Thyroid gland (tissue), 4 donors: ENCODE data around the gene FAM171A2. TPM values are rescaled to one million over a fixed set of nuclear protein-coding genes. Genes with fewer than 3 reads are reported as not detected.
A peak's percentile ranks its signal among the peaks of the same experiment; 100 is the strongest.

ENCODE experiments used
- DNase-seq, 2 donors: peaks; one replicate each; pipeline ENCODE4 v3.0.0-alpha.2; 2019
- H3K27ac ChIP-seq, 3 donors: fragments of 200-600 bp; sonication (generic); 1 replicate in 2 of 3; 2 replicates in 1 of 3; pipeline ENCODE4 v1.5.1; 2016 to 2019; ENCODE audit warnings: mild to moderate bottlenecking in 1 of 3, moderate library complexity in 1 of 3
- H3K27me3 ChIP-seq: fragments of 200-600 bp; sonication (generic); one replicate; pipeline ENCODE4 v1.5.1; 2019
- H3K36me3 ChIP-seq, 2 donors: fragments of 200-600 bp; sonication (generic); one replicate each; pipeline ENCODE4 v1.5.1; 2016 to 2019
- H3K4me1 ChIP-seq, 2 donors: fragments of 200-600 bp; sonication (generic); one replicate each; pipeline ENCODE4 v1.5.1; 2017 to 2019
- H3K4me3 ChIP-seq, 3 donors: fragments of 200-600 bp; sonication (generic); replicated peaks in 1 of 3; 1 replicate in 2 of 3; 2 replicates in 1 of 3; pipeline ENCODE4 v1.5.1; 2016; ENCODE audit warnings: mild to moderate bottlenecking in 1 of 3
- H3K9me3 ChIP-seq: fragments of 200-600 bp; sonication (generic); one replicate; pipeline ENCODE4 v1.5.1; 2017
- CTCF ChIP-seq, 6 experiments: fragments of 200-600 bp in 3 of 6; fragments of 450-650 bp in 3 of 6; sonication (generic) in 3 of 6; IDR thresholded peaks; one replicate each; pipeline ENCODE4 v1.5.1; 2016 to 2019; ENCODE audit warnings: antibody characterized with exemption in 6 of 6, mild to moderate bottlenecking in 2 of 6, inconsistent platforms in 1 of 6, moderate library complexity in 1 of 6
- POLR2A ChIP-seq, 2 donors: fragments of 450-650 bp; IDR thresholded peaks; one replicate each; pipeline ENCODE4 v1.6.1; 2017; ENCODE audit warnings: antibody characterized with exemption in 2 of 2, mild to moderate bottlenecking in 2 of 2, moderate library complexity in 1 of 2
- WGBS, 2 donors: methylation state at CpG; one replicate each; pipeline ENCODE4 v1.1.5; 2017; 5-methylcytosine and 5-hydroxymethylcytosine counted together
- intact Hi-C: fragments of 100-400 bp; cut with DNase I; formaldehyde crosslinking; loops from one replicate; pipeline ENCODE4 v1.15.1; 2023
- total RNA-seq, 4 donors: library from RNA; depleted of rRNA; stranded (reverse); fragments of >200 nt; gene quantifications; one replicate each; pipeline ENCODE4 v1.2.3, GENCODE V29; 2016

The FAM171A2 gene
- total RNA-seq, 4 donors from 2014 or later = 7.1 to 15.0 (median 10.4) TPM

- no peaks in the 10 kb centered on the region for H3K36me3 ChIP-seq
- H3K27me3 ChIP-seq = no peaks in the 10 kb centered on the region
- H3K4me3 ChIP-seq = no peak overlapping the region
- 81 to 84% methylated on average over 5 of the region's 5 CpGs for WGBS, 2 donors
- no peak overlapping the region for H3K27ac ChIP-seq
- no peak for TF ChIP-seq CTCF (IDR thresholded peaks at IDR 0.05)
- H3K4me1 ChIP-seq = peaks cover 22 to 34% of the 10 kb centered on the region in 2 donors
- intact Hi-C loops = loop anchor here (5.0 kb wide), 1 partner anchor 198 kb away; no protein-coding TSS in a partner anchor
- DNase-seq = no peak
- H3K9me3 ChIP-seq = no peaks in the 10 kb centered on the region
Measured at GRCh38 chr17:44309472-44309871, 54.2 kb downstream of the FAM171A2 start.

- H3K27ac ChIP-seq = no peak overlapping the region
- intact Hi-C loops = loop anchor here (5.0 kb wide), 1 partner anchor 198 kb away; no protein-coding TSS in a partner anchor
- peaks cover 22 to 36% of the 10 kb centered on the region in 2 donors for H3K4me1 ChIP-seq
- H3K36me3 ChIP-seq = no peaks in the 10 kb centered on the region
- peak overlapping the region in 1 of 3 donors; percentile 41 for H3K4me3 ChIP-seq
- H3K27me3 ChIP-seq = no peaks in the 10 kb centered on the region
- 5 to 6% methylated on average over 11 to 15 of the region's 15 CpGs for WGBS, 2 donors
- no peaks in the 10 kb centered on the region for H3K9me3 ChIP-seq
- peak; percentile 7 to 17 for DNase-seq
- TF ChIP-seq POLR2A (IDR thresholded peaks at IDR 0.05) (no peak), CTCF (IDR thresholded peaks at IDR 0.05) (no peak)
Measured at GRCh38 chr17:44308865-44309264, 54.8 kb downstream of the FAM171A2 start.

- intact Hi-C loops = loop anchor here (5.0 kb wide), 1 partner anchor 199 kb away; no protein-coding TSS in a partner anchor
- DNase-seq = peak; percentile 87
- H3K9me3 ChIP-seq = no peaks in the 10 kb centered on the region
- H3K27ac ChIP-seq = peak within 1 kb of the TSS; percentile 36 to 74 (median 47)
- H3K27me3 ChIP-seq = no peaks in the 10 kb centered on the region
- H3K36me3 ChIP-seq = no peaks in the 10 kb centered on the region
- H3K4me1 ChIP-seq = peaks cover 22 to 36% of the 10 kb centered on the region in 2 donors
- TF ChIP-seq POLR2A (IDR thresholded peaks at IDR 0.05) = no peak
- no peak for TF ChIP-seq CTCF (IDR thresholded peaks at IDR 0.05)
- WGBS, 2 donors = 0 to 1% methylated on average over 7 to 18 of the region's 39 CpGs
- peak within 1 kb of the TSS in 1 of 3 donors; percentile 41 for H3K4me3 ChIP-seq
Measured at GRCh38 chr17:44308320-44308818, 55.3 kb downstream of the FAM171A2 start, which contains the start of gene RUNDC3A. TSS of gene RUNDC3A (plus strand) at chr17:44308601. CDS start at chr17:44308833, 232 bp downstream.

GRCh38 chr17:44307387-44308186 lies 56.1 kb downstream of the FAM171A2 start:
- peak; percentile 88 to 90 for DNase-seq
- Histone ChIP-seq H3K4me3 (peak overlapping the region in 1 of 3 donors; percentile 41), H3K36me3 (no peaks in the 10 kb centered on the region), H3K27me3 (no peaks in the 10 kb centered on the region), H3K4me1 (peaks cover 22 to 36% of the 10 kb centered on the region in 2 donors), H3K27ac (peak overlapping the region; percentile 36 to 74 (median 47)), H3K9me3 (no peaks in the 10 kb centered on the region)
- WGBS, 2 donors = 5 to 6% methylated on average over 14 to 16 of the region's 26 CpGs
- no peak for TF ChIP-seq CTCF (IDR thresholded peaks at IDR 0.05)
- no peak for TF ChIP-seq POLR2A (IDR thresholded peaks at IDR 0.05)
- intact Hi-C loops = loop anchor here (5.0 kb wide), 1 partner anchor 200 kb away; no protein-coding TSS in a partner anchor

GRCh38 chr17:44304651-44305050 lies 59.0 kb downstream of the FAM171A2 start:
- no peak for TF ChIP-seq POLR2A (IDR thresholded peaks at IDR 0.05)
- TF ChIP-seq CTCF (IDR thresholded peaks at IDR 0.05) = no peak
- H3K9me3 ChIP-seq = no peaks in the 10 kb centered on the region
- peaks cover 22 to 36% of the 10 kb centered on the region in 2 donors for H3K4me1 ChIP-seq
- intact Hi-C loops = loop anchor here (5.0 kb wide), 1 partner anchor 203 kb away; no protein-coding TSS in a partner anchor
- no peak for DNase-seq
- H3K36me3 ChIP-seq = no peaks in the 10 kb centered on the region
- no peak overlapping the region for H3K27ac ChIP-seq
- no peak overlapping the region for H3K4me3 ChIP-seq
- no peaks in the 10 kb centered on the region for H3K27me3 ChIP-seq
